PC-3 (cell line): ENCODE data around the gene GATD1.

ENCODE experiments used
- CTCF ChIP-seq: fragments of 300-600 bp; sonication (generic); conservative IDR thresholded peaks from 2 replicates; pipeline ENCODE4 v1.5.1; 2017; ENCODE audit warnings: antibody characterized with exemption, low read depth, mild to moderate bottlenecking, low read length
- EZH2phosphoT487 ChIP-seq: fragments of 300-600 bp; sonication (generic); IDR thresholded peaks from 2 replicates; pipeline ENCODE4 v1.6.1; 2018; ENCODE audit warnings: mild to moderate bottlenecking, antibody characterized with exemption, low read length, borderline replicate concordance

GRCh38 chr11:745428-745827 is 31.9 kb downstream of the GATD1 start:
- TF ChIP-seq EZH2phosphoT487 (no peak), CTCF (no peak)
